LoVo (cell line): ENCODE data around the gene LRFN4.
"Not testable (repeated sequence)": the region's sequence is repeated elsewhere in the genome, so short reads cannot be mapped to it uniquely, and the experiment has no call there.

Experiments
- DNase-seq: peaks from one replicate; pipeline ENCODE4 v3.0.0-alpha.2; 2016; ENCODE audit warnings: low spot score

LRFN4 gene

DNA sequence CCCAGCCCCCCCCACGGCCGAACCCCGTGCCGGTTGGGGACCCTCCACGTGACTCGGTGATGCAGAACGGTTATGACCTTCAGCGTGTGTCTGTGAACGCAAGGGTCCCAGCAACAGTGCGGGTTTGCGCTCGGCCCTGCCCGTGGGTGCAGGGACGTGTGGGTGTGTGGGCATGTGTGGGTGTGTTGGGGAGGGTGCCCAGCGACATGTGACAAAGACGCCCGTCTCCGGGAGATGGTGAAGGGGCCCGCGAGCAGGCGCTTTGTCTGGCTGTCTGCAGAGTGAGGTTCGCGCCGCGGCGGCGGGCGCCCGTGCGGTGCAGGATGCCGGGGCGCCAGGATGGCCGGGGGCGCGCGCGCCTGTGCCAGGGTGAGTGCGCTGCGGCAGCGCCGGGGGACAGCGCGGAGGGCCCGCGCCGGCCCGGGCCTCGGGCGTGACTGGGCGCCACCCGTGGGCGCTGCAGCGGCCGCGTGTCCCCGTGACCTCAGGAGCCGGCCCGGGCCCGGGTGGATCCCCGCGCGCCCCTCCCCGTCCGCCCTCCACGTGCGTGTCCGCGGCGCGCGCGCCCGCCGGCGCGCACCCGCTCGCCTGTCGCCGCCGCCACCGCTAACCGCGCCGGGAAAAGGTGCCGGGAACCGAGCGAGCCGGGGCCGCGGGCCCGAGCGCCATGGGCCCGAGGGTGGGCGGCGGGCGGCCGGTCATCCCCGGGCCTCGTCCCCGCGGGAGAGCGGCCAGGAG, at the start of gene LRFN4:
LRFN4 (plus strand) TSS at position 569 of the 738 bp plus-strand sequence. CDS start 681 bp downstream, outside the sequence.
- no peak for DNase-seq

GRCh38 chr11:66809592-66809991, 47.3 kb upstream of the LRFN4 start:
- no peak for DNase-seq

DNA sequence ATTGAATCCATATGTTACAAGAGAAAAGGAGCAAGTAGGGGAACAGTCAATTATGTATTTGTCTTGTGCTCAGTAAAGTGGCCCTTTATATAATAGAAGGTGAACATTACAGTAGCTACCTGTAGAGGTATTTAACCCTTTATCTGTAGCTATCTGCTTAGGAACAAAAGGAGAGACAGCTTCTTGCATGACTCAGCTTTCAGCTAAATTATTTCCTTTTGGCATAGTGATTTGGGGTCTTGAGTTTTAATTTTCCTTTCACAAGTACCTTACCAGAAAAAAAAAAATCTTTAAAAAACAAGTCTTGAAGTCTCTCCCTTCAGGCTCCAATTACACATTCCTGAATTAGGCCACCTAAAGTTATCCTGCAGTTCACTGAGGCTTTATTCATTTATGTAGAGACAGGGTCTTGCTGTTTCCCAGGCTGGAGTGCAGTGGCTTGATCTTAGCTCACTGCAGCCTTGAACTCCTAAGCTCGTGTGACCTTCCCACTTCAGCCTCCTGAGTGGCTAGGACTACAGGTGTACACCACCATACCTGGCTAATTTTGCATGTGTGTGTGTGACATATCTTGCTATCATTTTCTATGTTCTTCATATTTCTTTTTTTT, 46.2 kb upstream of the LRFN4 start:
- no peak for DNase-seq

DNA sequence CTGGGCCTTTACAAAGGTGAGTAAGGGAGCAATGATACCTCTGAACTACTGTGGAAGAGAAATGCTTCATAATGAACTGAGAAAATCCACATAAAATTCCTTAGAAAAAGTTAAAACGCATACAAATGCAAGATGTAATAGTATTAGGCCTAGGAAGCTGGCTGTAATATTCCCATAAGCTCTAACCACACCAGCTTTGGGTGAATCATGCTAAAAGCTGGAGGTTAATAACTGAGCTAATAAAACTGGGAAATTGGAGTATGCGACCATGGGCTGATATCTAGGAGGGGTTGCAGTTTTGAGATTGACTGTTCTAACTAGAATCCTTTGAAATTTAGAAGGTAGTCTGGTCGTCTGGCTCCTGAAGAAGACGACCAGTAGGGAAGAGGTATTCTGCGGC, 42.2 kb upstream of the LRFN4 start:
- no peak for DNase-seq

GRCh38 chr11:66815646-66816045, 41.2 kb upstream of the LRFN4 start:
- no peak for DNase-seq

- DNase-seq = no peak
Observed at GRCh38 chr11:66818231-66818955, 38.5 kb upstream of the LRFN4 start.

DNA sequence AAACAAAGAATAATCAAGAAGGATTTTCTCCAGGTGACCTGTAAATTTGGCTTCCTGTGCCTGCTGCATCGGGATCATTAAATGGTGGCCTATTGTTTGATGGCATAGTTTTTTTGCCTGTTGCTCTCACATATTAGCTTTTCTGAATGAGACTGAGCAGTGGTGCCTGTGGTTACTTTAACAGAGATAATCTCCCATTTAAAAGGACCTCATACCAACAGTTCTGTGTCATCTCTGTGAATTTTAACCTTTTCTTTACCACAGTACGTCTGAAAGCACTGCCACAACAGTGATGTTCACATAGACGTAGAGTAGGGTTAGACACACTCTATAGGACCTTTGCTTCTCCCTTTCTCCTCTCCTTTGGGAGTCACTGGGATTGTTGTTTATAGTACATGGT, 36.5 kb upstream of the LRFN4 start:
- no peak for DNase-seq

- no peak for DNase-seq
Observed at GRCh38 chr11:66820901-66821300, 36.0 kb upstream of the LRFN4 start.

DNA sequence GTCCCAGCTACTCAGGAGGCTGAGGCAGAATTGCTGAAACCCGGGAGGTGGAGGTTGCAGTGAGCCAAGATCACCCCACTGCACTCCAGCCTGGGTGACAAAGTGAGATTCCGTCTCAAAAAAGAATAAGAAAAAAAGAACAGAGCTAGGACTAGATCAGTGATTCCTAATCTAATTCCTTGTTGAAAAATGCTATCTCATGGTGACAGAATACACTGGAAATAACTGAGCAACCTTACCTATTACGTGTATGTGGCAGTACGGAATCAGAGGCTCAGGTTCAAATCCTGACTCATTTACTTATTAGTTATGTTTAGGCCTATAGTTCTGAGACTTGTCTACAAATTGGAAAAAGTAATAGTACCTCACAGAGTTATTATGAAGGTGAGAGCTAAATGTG, 33.2 kb upstream of the LRFN4 start:
- DNase-seq = no peak

- not testable (repeated sequence) for DNase-seq
Observed at GRCh38 chr11:66824573-66824972, 32.3 kb upstream of the LRFN4 start.

- no peak for DNase-seq
Observed at GRCh38 chr11:66834539-66834845, 22.4 kb upstream of the LRFN4 start.

DNA sequence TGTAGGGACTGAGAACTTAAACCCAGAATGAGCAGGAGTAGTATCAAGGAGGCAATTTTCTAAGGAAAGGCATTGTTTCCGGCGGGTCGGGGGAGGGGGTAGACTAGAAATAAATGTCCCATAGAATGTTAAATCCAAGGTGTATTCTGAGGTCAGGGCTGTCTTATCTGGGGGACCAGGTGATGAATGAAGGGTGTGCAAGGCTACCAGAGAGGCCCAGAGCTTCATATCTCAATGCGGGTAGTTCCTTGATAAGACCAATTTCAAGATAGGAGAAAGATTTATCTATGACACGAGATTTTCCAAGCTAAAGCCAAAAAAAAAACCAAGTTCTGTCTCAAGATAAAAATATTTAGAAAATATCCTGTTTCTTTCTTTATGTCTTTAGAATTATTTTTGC, 21.9 kb upstream of the LRFN4 start:
- no peak for DNase-seq

GRCh38 chr11:66835768-66836405, 21.0 kb upstream of the LRFN4 start:
- DNase-seq = no peak

DNA sequence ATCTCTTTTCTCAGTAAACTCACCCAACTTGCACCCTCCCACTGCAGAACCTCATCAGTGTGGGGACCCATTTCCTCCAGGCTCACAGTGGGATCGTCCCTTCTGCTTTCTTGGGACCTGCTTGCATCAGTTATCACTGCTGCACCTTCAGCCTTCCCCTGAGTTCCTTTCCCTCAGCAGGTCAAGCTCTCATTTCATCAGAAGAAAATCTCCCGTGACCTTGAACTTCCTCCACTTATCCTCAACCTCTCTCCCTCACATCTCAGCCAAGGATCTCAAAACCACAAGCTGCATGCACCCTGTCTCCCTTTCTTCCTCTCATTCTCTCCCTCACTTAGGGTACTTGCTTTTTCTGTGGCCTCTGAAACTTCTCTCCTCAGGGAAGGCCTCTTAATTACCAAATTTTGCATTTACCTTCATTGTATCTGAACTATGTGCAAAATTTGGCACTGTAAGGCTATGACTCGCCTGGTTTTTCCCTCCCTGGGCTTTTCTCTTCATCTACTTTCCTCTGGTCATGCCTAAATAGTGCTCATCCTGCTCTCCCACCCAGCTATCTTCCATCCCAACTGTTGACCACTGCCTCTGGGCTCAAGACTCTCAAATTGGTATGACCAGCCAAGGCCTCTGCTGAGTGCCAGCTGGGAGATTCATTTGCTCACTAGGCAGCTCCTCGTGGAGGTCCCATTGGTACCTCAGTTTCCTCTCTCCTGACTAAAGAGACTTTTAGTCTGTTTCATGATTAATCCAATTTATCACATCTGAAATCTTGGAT, 16.4 kb upstream of the LRFN4 start:
- no peak for DNase-seq

DNA sequence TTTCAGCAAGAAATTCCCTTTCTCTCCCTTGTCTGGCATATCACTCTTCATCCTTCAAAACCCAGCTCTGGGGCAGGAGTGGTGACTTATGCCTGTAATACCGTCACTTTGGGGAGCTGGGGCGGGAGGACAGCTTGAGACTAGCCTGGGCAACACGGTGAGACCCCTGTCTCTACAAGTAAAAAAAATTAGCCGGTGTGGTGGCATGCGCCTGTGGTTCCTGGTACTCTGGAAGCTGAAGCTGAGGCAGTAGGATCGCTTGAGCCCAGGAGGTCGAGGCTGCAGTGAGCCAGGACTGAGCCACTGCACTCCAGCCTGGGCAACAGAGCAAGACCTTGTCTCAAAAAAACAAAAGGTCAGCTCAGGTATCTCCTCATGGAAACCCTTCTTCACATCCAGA, 15.0 kb upstream of the LRFN4 start:
- DNase-seq = no peak

- no peak for DNase-seq
Observed at GRCh38 chr11:66842501-66842895, 14.4 kb upstream of the LRFN4 start.

- peak; percentile 92 for DNase-seq
Observed at GRCh38 chr11:66842896-66843775, 13.7 kb upstream of the LRFN4 start, which contains the start of gene RCE1. Gene RCE1, plus strand, starts transcription at chr11:66843441. Its CDS starts 15 bp downstream, at chr11:66843456.

DNA sequence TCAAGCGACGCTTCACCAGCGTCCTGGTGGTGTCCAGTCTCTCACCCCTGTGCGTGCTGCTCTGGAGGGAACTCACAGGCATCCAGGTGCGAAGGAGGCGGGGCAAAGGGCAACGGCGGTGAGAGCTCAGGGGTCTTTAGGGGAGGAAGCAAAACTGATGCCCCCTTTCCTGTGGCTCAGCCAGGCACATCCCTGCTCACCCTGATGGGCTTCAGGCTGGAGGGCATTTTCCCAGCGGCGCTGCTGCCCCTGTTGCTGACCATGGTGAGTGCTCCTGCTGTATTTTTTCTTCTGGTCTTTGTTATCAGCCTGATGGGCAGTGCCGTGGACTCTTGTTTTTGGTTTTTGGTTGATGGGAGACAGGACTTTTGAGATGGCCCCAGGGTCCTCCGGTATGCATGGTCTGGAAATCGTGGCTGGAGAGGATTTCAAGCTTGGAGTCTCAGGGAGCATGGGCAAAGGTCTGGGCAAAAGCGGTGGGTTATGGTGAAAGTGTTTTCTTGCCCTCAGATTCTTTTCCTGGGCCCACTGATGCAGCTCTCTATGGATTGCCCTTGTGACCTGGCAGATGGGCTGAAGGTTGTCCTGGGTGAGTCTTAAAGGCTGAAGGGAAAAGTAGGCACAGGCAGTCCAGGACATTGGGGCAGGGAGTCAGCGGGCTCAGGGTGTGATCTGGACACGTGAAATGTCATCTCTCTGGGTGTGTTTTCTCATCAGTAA, 12.9 kb upstream of the LRFN4 start:
- DNase-seq = no peak

DNA sequence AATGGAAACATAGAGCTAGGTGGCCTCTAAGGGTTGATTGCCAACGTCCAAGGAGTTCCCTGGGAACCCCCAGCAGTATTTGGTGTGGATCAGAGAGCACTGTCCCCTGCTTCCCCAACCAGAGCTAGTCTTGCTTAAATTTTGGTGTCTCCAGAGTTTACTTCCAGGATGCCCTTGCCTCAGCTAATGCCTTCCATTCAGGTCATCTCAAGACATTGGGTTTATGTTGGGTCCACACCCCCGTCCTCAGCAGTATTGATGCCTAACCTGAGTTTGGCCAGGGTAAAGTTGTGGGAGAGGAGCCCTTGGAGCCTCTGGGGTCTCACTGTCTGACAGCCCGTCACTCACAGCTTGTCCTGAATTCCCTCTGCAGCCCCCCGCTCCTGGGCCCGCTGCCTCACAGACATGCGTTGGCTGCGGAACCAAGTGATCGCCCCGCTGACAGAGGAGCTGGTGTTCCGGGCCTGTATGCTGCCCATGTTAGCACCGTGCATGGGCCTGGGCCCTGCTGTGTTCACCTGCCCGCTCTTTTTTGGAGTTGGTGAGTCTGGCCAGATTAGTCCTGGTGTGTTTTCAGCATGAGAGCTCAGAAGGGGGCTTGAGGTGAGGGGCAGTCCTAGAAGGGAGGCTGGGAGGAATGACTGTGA, 12.2 kb upstream of the LRFN4 start:
- DNase-seq = no peak
